ENCODE measurements around the gene BRMS1. TPM values are rescaled to one million over a fixed set of nuclear protein-coding genes. Genes with fewer than 3 reads are reported as not detected.
A peak's percentile ranks its signal among the peaks of the same experiment; 100 is the strongest.

Gene BRMS1
- total and polyA plus RNA-seq, 2 experiments from 2014 or later = 46.2 to 65.9 TPM

DNA sequence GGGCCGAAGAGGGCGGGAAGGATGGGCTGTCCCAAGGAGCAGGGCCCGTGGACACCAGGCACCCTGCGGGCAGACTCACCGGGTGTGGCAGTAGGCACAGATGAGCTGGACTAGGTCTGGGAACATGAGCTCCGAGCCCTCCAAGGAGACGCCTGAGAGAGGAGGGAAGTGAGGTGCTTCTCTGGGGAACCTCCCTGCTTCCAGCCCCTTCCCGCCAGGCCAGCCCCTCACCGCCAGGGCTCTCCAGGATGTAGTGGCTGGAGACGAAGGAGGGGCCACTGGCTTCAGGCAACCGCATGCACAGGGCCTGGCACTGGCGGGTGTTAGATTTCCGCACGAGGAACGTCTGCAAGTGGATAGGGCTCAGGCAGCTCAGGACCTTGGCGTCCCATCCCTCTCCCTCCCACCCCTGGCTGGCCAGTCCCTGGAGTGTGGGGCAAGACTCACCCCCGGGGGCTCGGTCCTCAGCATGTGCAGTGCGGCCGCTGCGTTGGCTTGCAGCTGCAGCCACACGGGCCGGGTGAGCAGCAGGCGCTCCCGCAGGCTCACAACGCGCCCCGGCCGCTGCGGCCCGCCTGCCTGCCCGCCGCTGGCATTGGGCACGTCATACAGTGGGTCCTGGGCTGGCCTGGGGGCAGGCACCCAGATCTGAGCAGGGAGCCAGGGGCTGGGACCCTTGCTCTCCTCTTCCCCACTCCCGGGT is 9.2 kb downstream of the BRMS1 start:
- Histone ChIP-seq H3K9me3 (ENCODE audit: low read depth) (no peaks in the 10 kb centered on the region), H3K27me3 (replicated peaks; ENCODE audit: insufficient read depth) (no peaks in the 10 kb centered on the region), H3F3A (ENCODE audit: insufficient read depth) (peaks cover 18% of the 10 kb centered on the region), H2AFZ (no peak overlapping the region), H4K20me1 (ENCODE audit: insufficient read depth) (no peaks in the 10 kb centered on the region), H3K79me2 (ENCODE audit: insufficient read depth) (peaks cover 39% of the 10 kb centered on the region), H3K4me3 (peak overlapping the region; percentile 91), H3K9me2 (ENCODE audit: insufficient read depth) (no peaks in the 10 kb centered on the region), H3K4me2 (ENCODE audit: unreplicated experiment) (peak overlapping the region; percentile 92), H3K27ac (peak overlapping the region; percentile 99), H3K36me3 (ENCODE audit: low read depth) (no peaks in the 10 kb centered on the region; the same call in 1 of the 2 replicates), H3K4me1 (ENCODE audit: insufficient read depth) (peaks cover 10% of the 10 kb centered on the region), H3K9ac (peak overlapping the region; percentile 99)
- peak; percentile 80 for DNase-seq
- in situ Hi-C loops (cut with MboI) = no loop called here
- no peak for TF ChIP-seq EZH2phosphoT487 (IDR thresholded peaks at IDR 0.05; ENCODE audit: insufficient read depth, low read depth)
- TF ChIP-seq EZH2 (IDR thresholded peaks at IDR 0.05; ENCODE audit: insufficient read depth, poor library complexity, severe bottlenecking) = no peak
- 0 to 2% methylated on average over 32 to 33 of the region's 35 CpGs for WGBS, 2 experiments (ENCODE audit: low coverage in 1 of 2, low lambda C conversion rate in 2 of 2, missing lambda C conversion rate in 2 of 2)

DNA sequence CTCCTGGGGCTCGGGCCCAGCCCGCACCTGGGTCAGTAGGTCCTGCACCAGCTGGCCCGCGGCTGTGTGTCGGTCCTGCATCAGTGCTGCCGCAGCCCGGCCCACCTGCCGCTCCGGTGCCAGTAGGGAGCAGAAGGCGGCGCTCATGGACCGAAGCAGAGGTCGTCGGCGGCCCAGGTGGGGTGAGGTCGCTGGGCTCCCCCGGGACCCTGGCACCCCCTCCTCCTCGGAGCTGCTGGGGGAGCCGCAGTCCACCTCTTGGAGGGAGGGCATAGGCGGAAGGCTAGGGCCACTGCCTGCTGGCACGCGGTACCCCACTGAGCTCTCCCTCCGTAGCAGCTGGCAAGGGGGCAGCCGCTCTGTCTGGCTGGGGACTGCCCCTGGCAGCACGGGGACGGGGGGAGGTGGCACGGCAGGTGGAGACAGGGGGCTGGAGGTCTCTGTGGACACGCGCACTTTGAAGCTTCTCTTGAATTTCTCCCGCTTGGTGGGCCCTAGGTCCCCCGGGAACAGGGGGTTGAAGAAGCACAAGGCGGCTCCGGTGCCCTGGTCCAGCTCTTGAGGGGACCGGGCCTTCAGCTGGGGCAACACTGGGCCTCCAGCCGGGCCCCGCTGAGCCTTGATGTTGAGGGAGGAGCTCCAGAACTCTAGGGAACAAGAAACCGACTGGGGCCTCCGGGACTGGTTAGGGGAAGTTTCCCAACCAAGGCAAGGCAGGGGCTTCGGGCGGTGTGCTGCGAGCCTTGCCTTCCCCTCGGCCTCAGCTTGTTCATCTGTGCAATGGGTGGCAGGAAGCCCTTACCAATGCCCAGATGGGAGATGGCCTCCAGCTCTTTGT is 10.1 kb downstream of the BRMS1 start:
- H3K9me3 ChIP-seq (ENCODE audit: low read depth) = no peaks in the 10 kb centered on the region
- peaks cover 10% of the 10 kb centered on the region for H3K4me1 ChIP-seq (ENCODE audit: insufficient read depth)
- TF ChIP-seq EZH2phosphoT487 (IDR thresholded peaks at IDR 0.05; ENCODE audit: insufficient read depth, low read depth) (no peak), EZH2 (IDR thresholded peaks at IDR 0.05; ENCODE audit: insufficient read depth, poor library complexity, severe bottlenecking) (no peak)
- peak overlapping the region; percentile 91 for H3K4me3 ChIP-seq
- peaks cover 39% of the 10 kb centered on the region for H3K79me2 ChIP-seq (ENCODE audit: insufficient read depth)
- no peaks in the 10 kb centered on the region for H3K27me3 ChIP-seq (replicated peaks; ENCODE audit: insufficient read depth)
- peak overlapping the region; percentile 92 for H3K4me2 ChIP-seq (ENCODE audit: unreplicated experiment)
- no peaks in the 10 kb centered on the region; the same call in 1 of the 2 replicates for H3K36me3 ChIP-seq (ENCODE audit: low read depth)
- no peak overlapping the region for H2AFZ ChIP-seq
- no peaks in the 10 kb centered on the region for H3K9me2 ChIP-seq (ENCODE audit: insufficient read depth)
- in situ Hi-C loops (cut with MboI) = no loop called here
- no peak for DNase-seq
- no peaks in the 10 kb centered on the region for H4K20me1 ChIP-seq (ENCODE audit: insufficient read depth)
- H3K27ac ChIP-seq = peak overlapping the region; percentile 99
- H3K9ac ChIP-seq = peak overlapping the region; percentile 99
- H3F3A ChIP-seq (ENCODE audit: insufficient read depth) = peaks cover 27% of the 10 kb centered on the region
- WGBS, 2 experiments (ENCODE audit: low coverage in 1 of 2, low lambda C conversion rate in 2 of 2, missing lambda C conversion rate in 2 of 2) = 50 to 61% methylated on average over 32 of the region's 42 CpGs

DNA sequence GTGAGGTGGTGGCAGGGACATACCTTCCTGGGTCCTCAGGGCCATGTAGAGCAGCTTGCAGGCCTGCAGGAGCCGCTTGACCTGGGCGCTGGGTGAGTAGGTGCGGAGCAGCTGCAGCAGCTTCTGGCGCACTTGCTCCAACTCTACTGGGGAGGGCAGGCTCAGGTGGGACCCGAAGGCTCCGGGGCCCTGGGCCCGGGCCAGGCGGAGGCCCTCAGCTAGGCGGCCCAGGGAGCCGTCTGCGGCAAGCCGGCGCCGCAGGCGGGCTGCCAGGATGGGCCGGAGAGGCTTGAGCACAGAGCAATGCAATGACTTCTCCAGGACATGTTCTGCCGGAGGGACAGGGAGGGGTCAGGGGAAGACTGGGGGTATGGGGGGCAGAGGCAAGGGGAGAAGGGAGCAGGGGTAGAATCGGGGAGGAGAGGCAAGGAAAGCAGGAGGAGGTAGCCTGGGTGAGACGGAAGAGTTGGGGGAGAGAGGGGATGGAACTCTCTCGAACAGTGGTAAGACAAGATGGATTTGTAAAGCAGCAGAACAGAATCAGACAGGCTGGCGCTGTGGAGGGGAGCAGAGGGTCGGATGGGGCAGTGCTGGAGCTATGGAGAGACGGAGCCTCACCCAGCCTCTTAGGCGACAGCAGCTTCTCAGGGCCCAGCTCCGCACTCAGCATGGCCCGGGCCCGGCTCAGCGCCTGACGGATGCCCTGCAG is 10.9 kb downstream of the BRMS1 start:
- Histone ChIP-seq H2AFZ (no peak overlapping the region), H3K36me3 (ENCODE audit: low read depth) (no peaks in the 10 kb centered on the region; the same call in 1 of the 2 replicates), H3K27ac (no peak overlapping the region), H4K20me1 (ENCODE audit: insufficient read depth) (no peaks in the 10 kb centered on the region), H3K9ac (peak overlapping the region; percentile 99), H3K9me3 (ENCODE audit: low read depth) (no peaks in the 10 kb centered on the region), H3F3A (ENCODE audit: insufficient read depth) (peaks cover 34% of the 10 kb centered on the region), H3K4me2 (ENCODE audit: unreplicated experiment) (no peak overlapping the region), H3K27me3 (replicated peaks; ENCODE audit: insufficient read depth) (no peaks in the 10 kb centered on the region), H3K9me2 (ENCODE audit: insufficient read depth) (no peaks in the 10 kb centered on the region), H3K79me2 (ENCODE audit: insufficient read depth) (peaks cover 39% of the 10 kb centered on the region), H3K4me3 (no peak overlapping the region), H3K4me1 (ENCODE audit: insufficient read depth) (peaks cover 12% of the 10 kb centered on the region)
- no peak for TF ChIP-seq EZH2 (IDR thresholded peaks at IDR 0.05; ENCODE audit: insufficient read depth, poor library complexity, severe bottlenecking)
- TF ChIP-seq EZH2phosphoT487 (IDR thresholded peaks at IDR 0.05; ENCODE audit: insufficient read depth, low read depth) = no peak
- in situ Hi-C loops (cut with MboI) = no loop called here
- 89 to 90% methylated on average over 26 to 29 of the region's 29 CpGs for WGBS, 2 experiments (ENCODE audit: low coverage in 1 of 2, low lambda C conversion rate in 2 of 2, missing lambda C conversion rate in 2 of 2)
- no peak for DNase-seq

DNA sequence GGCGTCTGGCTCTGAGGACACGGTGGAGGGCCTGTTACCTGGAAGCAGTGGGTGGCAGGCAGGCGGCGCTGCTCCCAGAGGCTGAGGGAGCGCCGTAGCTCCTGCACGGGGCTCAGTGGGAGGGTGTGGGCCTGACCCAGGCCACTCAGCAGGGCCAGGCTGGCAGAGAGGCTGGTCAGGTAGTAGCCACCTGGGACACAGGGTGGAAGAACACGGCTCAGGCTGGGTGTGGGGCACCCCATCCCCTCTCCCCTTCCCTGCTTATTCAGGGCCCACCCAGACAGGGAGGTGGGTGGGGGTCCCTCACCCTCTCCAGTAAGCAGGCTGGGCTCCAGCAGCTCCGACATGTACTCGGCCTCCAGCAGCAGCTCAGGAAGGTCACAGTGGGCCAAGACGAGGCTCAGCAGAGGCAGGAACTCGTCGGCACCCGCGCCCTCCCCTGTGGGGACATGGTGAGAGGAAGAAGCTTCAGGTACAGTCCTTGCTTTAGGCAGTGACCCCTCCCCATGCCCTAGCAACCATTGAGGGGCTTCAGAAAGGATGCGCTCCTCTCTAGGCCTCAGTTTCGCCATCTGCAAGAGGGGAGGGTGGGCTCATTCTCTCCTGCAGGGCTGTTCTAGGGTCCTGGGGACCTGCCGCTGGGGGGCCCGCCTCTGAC is 11.6 kb downstream of the BRMS1 start:
- H4K20me1 ChIP-seq (ENCODE audit: insufficient read depth) = no peaks in the 10 kb centered on the region
- TF ChIP-seq EZH2 (IDR thresholded peaks at IDR 0.05; ENCODE audit: insufficient read depth, poor library complexity, severe bottlenecking) (no peak), EZH2phosphoT487 (IDR thresholded peaks at IDR 0.05; ENCODE audit: insufficient read depth, low read depth) (no peak)
- H3K27me3 ChIP-seq (replicated peaks; ENCODE audit: insufficient read depth) = no peaks in the 10 kb centered on the region
- H3K9me3 ChIP-seq (ENCODE audit: low read depth) = no peaks in the 10 kb centered on the region
- H3K27ac ChIP-seq = no peak overlapping the region
- in situ Hi-C loops (cut with MboI) = no loop called here
- H3K4me1 ChIP-seq (ENCODE audit: insufficient read depth) = peaks cover 19% of the 10 kb centered on the region
- no peak overlapping the region for H3K4me2 ChIP-seq (ENCODE audit: unreplicated experiment)
- H3F3A ChIP-seq (ENCODE audit: insufficient read depth) = peaks cover 41% of the 10 kb centered on the region
- no peaks in the 10 kb centered on the region for H3K9me2 ChIP-seq (ENCODE audit: insufficient read depth)
- H3K79me2 ChIP-seq (ENCODE audit: insufficient read depth) = peaks cover 39% of the 10 kb centered on the region
- no peaks in the 10 kb centered on the region; the same call in 1 of the 2 replicates for H3K36me3 ChIP-seq (ENCODE audit: low read depth)
- H2AFZ ChIP-seq = no peak overlapping the region
- no peak overlapping the region for H3K9ac ChIP-seq
- DNase-seq = no peak
- 89 to 94% methylated on average over 19 of the region's 19 CpGs for WGBS, 2 experiments (ENCODE audit: low coverage in 1 of 2, low lambda C conversion rate in 2 of 2, missing lambda C conversion rate in 2 of 2)
- no peak overlapping the region for H3K4me3 ChIP-seq
